HEK293 (cell line): Measurements from ENCODE around the gene LCTL.
A peak's percentile ranks its signal among the peaks of the same experiment; 100 is the strongest.

Source experiments
- CTCF ChIA-PET: fragments of 350-600 bp; formaldehyde crosslinking; extraction: SDS; loops from one replicate; lab custom pipeline; 2021; ENCODE audit warnings: antibody characterized with exemption; lab: Yijun Ruan, JAX
- POLR2A ChIA-PET: fragments of 300-600 bp; formaldehyde crosslinking; extraction: SDS; loops from one replicate; lab custom pipeline; 2020; ENCODE audit warnings: antibody characterized with exemption, inconsistent platforms; lab: Yijun Ruan, JAX
- H3K27ac ChIP-seq: fragments of 200-500 bp; sonication (Bioruptor generic); 2 replicates; pipeline ENCODE4 v1.5.1; 2014; ENCODE audit warnings: low read depth, low read length, control low read depth, inconsistent platforms; ENCODE audit errors: extremely low read depth
- H3K36me3 ChIP-seq, 2 experiments: fragments of 200-500 bp in 1 of 2; sonication (Bioruptor generic) in 1 of 2; 1 replicate in 1 of 2; 2 replicates in 1 of 2; pipeline ENCODE4 v1.5.1; 2014 to 2017; ENCODE audit warnings: inconsistent platforms in 2 of 2, low read length in 2 of 2; ENCODE audit not compliant: control insufficient read depth in 2 of 2, insufficient read depth in 1 of 2
- H3K4me1 ChIP-seq: fragments of 200-500 bp; sonication (Bioruptor generic); 2 replicates; pipeline ENCODE4 v1.5.1; 2014; ENCODE audit warnings: mild to moderate bottlenecking, low read length, inconsistent platforms; ENCODE audit not compliant: control insufficient read depth, insufficient read depth
- H3K4me3 ChIP-seq: 2 replicates; pipeline ENCODE4 v1.5.1; 2011; ENCODE audit warnings: low read depth, mild to moderate bottlenecking, control low read depth, low read length, moderate library complexity
- H3K9me3 ChIP-seq: fragments of 200-500 bp; sonication (Bioruptor generic); 2 replicates; pipeline ENCODE4 v1.5.1; 2014; ENCODE audit warnings: low read depth, low read length, inconsistent platforms; ENCODE audit not compliant: control insufficient read depth, insufficient read depth
- KLF1 ChIP-seq: fragments of 450-650 bp; formaldehyde crosslinking; IDR thresholded peaks from 2 replicates; pipeline ENCODE4 v1.5.1; 2016; ENCODE audit warnings: missing biosample characterization, missing genetic modification characterization
- SP7 ChIP-seq: fragments of 450-650 bp; formaldehyde crosslinking; IDR thresholded peaks from 2 replicates; pipeline ENCODE4 v1.5.1; 2016; ENCODE audit warnings: missing biosample characterization, missing genetic modification characterization
- ZBTB1 ChIP-seq: fragments of 450-650 bp; formaldehyde crosslinking; IDR thresholded peaks from 2 replicates; pipeline ENCODE4 v1.5.1; 2016; ENCODE audit warnings: missing biosample characterization, missing genetic modification characterization
- ZBTB11 ChIP-seq: fragments of 450-650 bp; formaldehyde crosslinking; conservative IDR thresholded peaks from 2 replicates; pipeline ENCODE4 v1.5.1; 2016; ENCODE audit warnings: low read depth, missing biosample characterization, missing genetic modification characterization
- ZBTB20 ChIP-seq: fragments of 450-650 bp; formaldehyde crosslinking; IDR thresholded peaks from 2 replicates; pipeline ENCODE4 v1.5.1; 2016; ENCODE audit warnings: missing biosample characterization, missing genetic modification characterization
- ZNF132 ChIP-seq: fragments of 450-650 bp; formaldehyde crosslinking; IDR thresholded peaks from 2 replicates; pipeline ENCODE4 v1.5.1; 2017; ENCODE audit warnings: missing biosample characterization, missing genetic modification characterization, borderline replicate concordance
- ZNF488 ChIP-seq: fragments of 450-650 bp; formaldehyde crosslinking; IDR thresholded peaks from 2 replicates; pipeline ENCODE4 v1.5.1; 2016; ENCODE audit warnings: missing biosample characterization, missing genetic modification characterization
- ZNF501 ChIP-seq: fragments of 450-650 bp; formaldehyde crosslinking; IDR thresholded peaks from 2 replicates; pipeline ENCODE4 v1.5.1; 2016; ENCODE audit warnings: missing biosample characterization, missing genetic modification characterization
- ZNF658 ChIP-seq: fragments of 450-650 bp; formaldehyde crosslinking; IDR thresholded peaks from 2 replicates; pipeline ENCODE4; 2016; ENCODE audit warnings: missing biosample characterization, missing genetic modification characterization
- TF ChIP-seq, protein P1 (sequence below): fragments of 450-650 bp; formaldehyde crosslinking; IDR thresholded peaks from 2 replicates; pipeline ENCODE4 v1.5.1; 2016; ENCODE audit warnings: missing biosample characterization, missing genetic modification characterization, borderline replicate concordance
- TF ChIP-seq, protein P2 (sequence below): fragments of 450-650 bp; formaldehyde crosslinking; IDR thresholded peaks from 2 replicates; pipeline ENCODE4 v1.5.1; 2016; ENCODE audit warnings: missing biosample characterization, missing genetic modification characterization
- TF ChIP-seq, protein P3 (sequence below): fragments of 450-650 bp; formaldehyde crosslinking; IDR thresholded peaks from 2 replicates; pipeline ENCODE4 v1.5.0; 2017; ENCODE audit warnings: missing biosample characterization, missing genetic modification characterization, borderline replicate concordance

The LCTL gene

GRCh38 chr15:66588971-66589370 lies 23.2 kb upstream of the LCTL start (continued):
- 0 out of 2 replicates have a peak, but pooled peaks have one; percentile 17 for TF ChIP-seq KLF1 (tag by site-specific recombination)

GRCh38 chr15:66588537-66588936 lies 22.7 kb upstream of the LCTL start:
- no peak for TF ChIP-seq ZBTB11
- no peak for TF ChIP-seq ZNF501 (tag by site-specific recombination)
- TF ChIP-seq KLF1 (tag by site-specific recombination): no peak
- no peak for TF ChIP-seq ZNF132 (tag by site-specific recombination)
- TF ChIP-seq ZNF488 (tag by site-specific recombination): no peak
- no peak for TF ChIP-seq SP7 (tag by site-specific recombination)
- TF ChIP-seq, protein P1, sequence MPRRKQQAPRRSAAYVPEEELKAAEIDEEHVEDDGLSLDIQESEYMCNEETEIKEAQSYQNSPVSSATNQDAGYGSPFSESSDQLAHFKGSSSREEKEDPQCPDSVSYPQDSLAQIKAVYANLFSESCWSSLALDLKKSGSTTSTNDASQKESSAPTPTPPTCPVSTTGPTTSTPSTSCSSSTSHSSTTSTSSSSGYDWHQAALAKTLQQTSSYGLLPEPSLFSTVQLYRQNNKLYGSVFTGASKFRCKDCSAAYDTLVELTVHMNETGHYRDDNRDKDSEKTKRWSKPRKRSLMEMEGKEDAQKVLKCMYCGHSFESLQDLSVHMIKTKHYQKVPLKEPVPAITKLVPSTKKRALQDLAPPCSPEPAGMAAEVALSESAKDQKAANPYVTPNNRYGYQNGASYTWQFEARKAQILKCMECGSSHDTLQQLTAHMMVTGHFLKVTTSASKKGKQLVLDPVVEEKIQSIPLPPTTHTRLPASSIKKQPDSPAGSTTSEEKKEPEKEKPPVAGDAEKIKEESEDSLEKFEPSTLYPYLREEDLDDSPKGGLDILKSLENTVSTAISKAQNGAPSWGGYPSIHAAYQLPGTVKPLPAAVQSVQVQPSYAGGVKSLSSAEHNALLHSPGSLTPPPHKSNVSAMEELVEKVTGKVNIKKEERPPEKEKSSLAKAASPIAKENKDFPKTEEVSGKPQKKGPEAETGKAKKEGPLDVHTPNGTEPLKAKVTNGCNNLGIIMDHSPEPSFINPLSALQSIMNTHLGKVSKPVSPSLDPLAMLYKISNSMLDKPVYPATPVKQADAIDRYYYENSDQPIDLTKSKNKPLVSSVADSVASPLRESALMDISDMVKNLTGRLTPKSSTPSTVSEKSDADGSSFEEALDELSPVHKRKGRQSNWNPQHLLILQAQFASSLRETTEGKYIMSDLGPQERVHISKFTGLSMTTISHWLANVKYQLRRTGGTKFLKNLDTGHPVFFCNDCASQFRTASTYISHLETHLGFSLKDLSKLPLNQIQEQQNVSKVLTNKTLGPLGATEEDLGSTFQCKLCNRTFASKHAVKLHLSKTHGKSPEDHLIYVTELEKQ (tag by site-specific recombination): no peak
- TF ChIP-seq ZNF658: no peak
- TF ChIP-seq, protein P2, sequence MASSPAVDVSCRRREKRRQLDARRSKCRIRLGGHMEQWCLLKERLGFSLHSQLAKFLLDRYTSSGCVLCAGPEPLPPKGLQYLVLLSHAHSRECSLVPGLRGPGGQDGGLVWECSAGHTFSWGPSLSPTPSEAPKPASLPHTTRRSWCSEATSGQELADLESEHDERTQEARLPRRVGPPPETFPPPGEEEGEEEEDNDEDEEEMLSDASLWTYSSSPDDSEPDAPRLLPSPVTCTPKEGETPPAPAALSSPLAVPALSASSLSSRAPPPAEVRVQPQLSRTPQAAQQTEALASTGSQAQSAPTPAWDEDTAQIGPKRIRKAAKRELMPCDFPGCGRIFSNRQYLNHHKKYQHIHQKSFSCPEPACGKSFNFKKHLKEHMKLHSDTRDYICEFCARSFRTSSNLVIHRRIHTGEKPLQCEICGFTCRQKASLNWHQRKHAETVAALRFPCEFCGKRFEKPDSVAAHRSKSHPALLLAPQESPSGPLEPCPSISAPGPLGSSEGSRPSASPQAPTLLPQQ: no peak
- no peak for TF ChIP-seq ZBTB1 (tag by site-specific recombination)
- TF ChIP-seq, protein P3, sequence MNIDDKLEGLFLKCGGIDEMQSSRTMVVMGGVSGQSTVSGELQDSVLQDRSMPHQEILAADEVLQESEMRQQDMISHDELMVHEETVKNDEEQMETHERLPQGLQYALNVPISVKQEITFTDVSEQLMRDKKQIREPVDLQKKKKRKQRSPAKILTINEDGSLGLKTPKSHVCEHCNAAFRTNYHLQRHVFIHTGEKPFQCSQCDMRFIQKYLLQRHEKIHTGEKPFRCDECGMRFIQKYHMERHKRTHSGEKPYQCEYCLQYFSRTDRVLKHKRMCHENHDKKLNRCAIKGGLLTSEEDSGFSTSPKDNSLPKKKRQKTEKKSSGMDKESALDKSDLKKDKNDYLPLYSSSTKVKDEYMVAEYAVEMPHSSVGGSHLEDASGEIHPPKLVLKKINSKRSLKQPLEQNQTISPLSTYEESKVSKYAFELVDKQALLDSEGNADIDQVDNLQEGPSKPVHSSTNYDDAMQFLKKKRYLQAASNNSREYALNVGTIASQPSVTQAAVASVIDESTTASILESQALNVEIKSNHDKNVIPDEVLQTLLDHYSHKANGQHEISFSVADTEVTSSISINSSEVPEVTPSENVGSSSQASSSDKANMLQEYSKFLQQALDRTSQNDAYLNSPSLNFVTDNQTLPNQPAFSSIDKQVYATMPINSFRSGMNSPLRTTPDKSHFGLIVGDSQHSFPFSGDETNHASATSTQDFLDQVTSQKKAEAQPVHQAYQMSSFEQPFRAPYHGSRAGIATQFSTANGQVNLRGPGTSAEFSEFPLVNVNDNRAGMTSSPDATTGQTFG: no peak
- no peak for TF ChIP-seq ZBTB20 (tag by site-specific recombination)
- ChIA-PET CTCF (interaction anchor here (1.1 kb wide), 1 partner anchor 263 kb away, joined by 3 read pairs; no protein-coding TSS in a partner anchor), POLR2A (no interaction called here)
- no peaks in the 10 kb centered on the region for H3K9me3 ChIP-seq
- H3K27ac ChIP-seq: no peak overlapping the region
- H3K4me3 ChIP-seq: no peak overlapping the region
- H3K36me3 ChIP-seq: no peaks in the 10 kb centered on the region
- no peaks in the 10 kb centered on the region for H3K4me1 ChIP-seq
